Measurements from ENCODE around the gene TTLL1. TPM values are rescaled to one million over a fixed set of nuclear protein-coding genes. Genes with fewer than 3 reads are reported as not detected.

TTLL1 gene
- total and polyA plus RNA-seq, 7 donors: 2.4 to 6.4 (median 4.3) TPM

- Histone ChIP-seq H3K27ac (peak overlapping the region; percentile 2 to 65 (median 40)), H3K4me3 (no peak overlapping the region), H3K27me3 (no peaks in the 10 kb centered on the region), H3K36me3 (no peaks in the 10 kb centered on the region), H3K4me1 (peaks cover 0 to 76% (median 64%) of the 10 kb centered on the region in 4 donors), H3K9me3 (no peaks in the 10 kb centered on the region)
- TF ChIP-seq POLR2AphosphoS5 (IDR thresholded peaks at IDR 0.05) (no peak), EP300 (IDR thresholded peaks at IDR 0.05) (no peak), POLR2A (IDR thresholded peaks at IDR 0.05) (no peak)
- TF ChIP-seq, protein P1, sequence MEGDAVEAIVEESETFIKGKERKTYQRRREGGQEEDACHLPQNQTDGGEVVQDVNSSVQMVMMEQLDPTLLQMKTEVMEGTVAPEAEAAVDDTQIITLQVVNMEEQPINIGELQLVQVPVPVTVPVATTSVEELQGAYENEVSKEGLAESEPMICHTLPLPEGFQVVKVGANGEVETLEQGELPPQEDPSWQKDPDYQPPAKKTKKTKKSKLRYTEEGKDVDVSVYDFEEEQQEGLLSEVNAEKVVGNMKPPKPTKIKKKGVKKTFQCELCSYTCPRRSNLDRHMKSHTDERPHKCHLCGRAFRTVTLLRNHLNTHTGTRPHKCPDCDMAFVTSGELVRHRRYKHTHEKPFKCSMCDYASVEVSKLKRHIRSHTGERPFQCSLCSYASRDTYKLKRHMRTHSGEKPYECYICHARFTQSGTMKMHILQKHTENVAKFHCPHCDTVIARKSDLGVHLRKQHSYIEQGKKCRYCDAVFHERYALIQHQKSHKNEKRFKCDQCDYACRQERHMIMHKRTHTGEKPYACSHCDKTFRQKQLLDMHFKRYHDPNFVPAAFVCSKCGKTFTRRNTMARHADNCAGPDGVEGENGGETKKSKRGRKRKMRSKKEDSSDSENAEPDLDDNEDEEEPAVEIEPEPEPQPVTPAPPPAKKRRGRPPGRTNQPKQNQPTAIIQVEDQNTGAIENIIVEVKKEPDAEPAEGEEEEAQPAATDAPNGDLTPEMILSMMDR (IDR thresholded peaks at IDR 0.05): no peak
- intact Hi-C loops (cut with DNase I): no loop called here
- DNase-seq: no peak
- WGBS, 2 donors: 20 to 66% methylated on average over 4 of the region's 4 CpGs
These were observed 80.7 kb downstream of the TTLL1 start for GRCh38 chr22:43008509-43008908.

GRCh38 chr22:43007519-43008102 is 81.6 kb downstream of the TTLL1 start:
- no peaks in the 10 kb centered on the region for H3K27me3 ChIP-seq
- H3K4me3 ChIP-seq: no peak overlapping the region
- TF ChIP-seq POLR2AphosphoS5 (IDR thresholded peaks at IDR 0.05) (no peak), EP300 (IDR thresholded peaks at IDR 0.05) (no peak), POLR2A (IDR thresholded peaks at IDR 0.05) (no peak)
- TF ChIP-seq, protein P1 (IDR thresholded peaks at IDR 0.05): no peak
- H3K36me3 ChIP-seq: no peaks in the 10 kb centered on the region
- WGBS, 2 donors: 16 to 56% methylated on average over 5 of the region's 5 CpGs
- H3K9me3 ChIP-seq: no peaks in the 10 kb centered on the region
- peaks cover 0 to 73% (median 59%) of the 10 kb centered on the region in 4 donors for H3K4me1 ChIP-seq
- no peak for DNase-seq
- H3K27ac ChIP-seq: peak overlapping the region in 3 of 4 donors; percentile 5 to 65 (median 38)
- intact Hi-C loops (cut with DNase I): no loop called here

DNA sequence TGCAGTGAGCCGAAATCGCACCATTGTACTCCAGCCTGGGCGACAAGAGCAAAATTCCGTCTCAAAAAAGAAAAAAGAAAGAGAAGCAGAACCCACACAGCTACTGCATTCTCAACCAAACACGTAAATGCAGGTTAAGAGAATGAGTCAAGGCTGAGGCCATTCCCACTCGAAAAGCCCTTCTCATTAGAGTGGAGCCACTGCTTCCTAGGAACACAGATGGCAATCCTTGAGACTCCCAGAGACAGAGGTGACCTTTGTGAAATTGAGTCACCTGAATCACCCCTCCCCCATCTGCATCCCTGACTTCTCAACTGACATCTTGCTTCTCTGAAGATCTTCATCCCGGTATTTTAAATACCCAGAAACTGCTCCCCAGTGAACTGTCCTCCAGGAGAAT is 82.4 kb downstream of the TTLL1 start:
- DNase-seq: no peak
- no peaks in the 10 kb centered on the region for H3K36me3 ChIP-seq
- TF ChIP-seq POLR2A (IDR thresholded peaks at IDR 0.05): no peak
- no peak for TF ChIP-seq EP300 (IDR thresholded peaks at IDR 0.05)
- TF ChIP-seq POLR2AphosphoS5 (IDR thresholded peaks at IDR 0.05): no peak
- TF ChIP-seq, protein P1 (IDR thresholded peaks at IDR 0.05): no peak
- H3K27me3 ChIP-seq: no peaks in the 10 kb centered on the region
- intact Hi-C loops (cut with DNase I): no loop called here
- no peak overlapping the region for H3K4me3 ChIP-seq
- H3K27ac ChIP-seq: no peak overlapping the region
- peaks cover 0 to 77% (median 65%) of the 10 kb centered on the region in 4 donors for H3K4me1 ChIP-seq
- no peaks in the 10 kb centered on the region for H3K9me3 ChIP-seq
- WGBS, 2 donors: 92 to 96% methylated on average over 7 of the region's 7 CpGs

GRCh38 chr22:43006016-43006505 is 83.1 kb downstream of the TTLL1 start:
- Histone ChIP-seq H3K36me3 (no peaks in the 10 kb centered on the region), H3K4me3 (no peak overlapping the region), H3K4me1 (peaks cover 0 to 79% (median 66%) of the 10 kb centered on the region in 4 donors), H3K27ac (no peak overlapping the region), H3K27me3 (no peaks in the 10 kb centered on the region), H3K9me3 (no peaks in the 10 kb centered on the region)
- no peak for TF ChIP-seq POLR2AphosphoS5 (IDR thresholded peaks at IDR 0.05)
- TF ChIP-seq, protein P1 (IDR thresholded peaks at IDR 0.05): no peak
- no peak for TF ChIP-seq EP300 (IDR thresholded peaks at IDR 0.05)
- TF ChIP-seq POLR2A (IDR thresholded peaks at IDR 0.05): no peak
- WGBS, 2 donors: 96 to 99% methylated on average over 5 of the region's 5 CpGs
- DNase-seq: no peak
- intact Hi-C loops (cut with DNase I): no loop called here

All from sigmoid colon (tissue), 7 donors.